Keratinocyte (primary cell): ENCODE measurements around the gene OR6C68. TPM values are rescaled to one million over a fixed set of nuclear protein-coding genes. Genes with fewer than 3 reads are reported as not detected.
"Not testable (repeated sequence)": the region's sequence is repeated elsewhere in the genome, so short reads cannot be mapped to it uniquely, and the experiment has no call there.

Experiments used
- DNase-seq: peaks from one replicate; pipeline ENCODE4 v3.0.0-alpha.2; 2011; ENCODE audit warnings: low read depth, missing footprints, low spot score
- FAIRE-seq: peaks from 2 replicates; lab custom pipeline; 2011; peaks lifted over from hg19 to GRCh38; lab: Jason Lieb, UNC
- H2AFZ ChIP-seq: 2 replicates; pipeline ENCODE4 v1.6.0; 2012; ENCODE audit warnings: low read length, control low read depth, inconsistent platforms; ENCODE audit not compliant: control insufficient read depth
- H3K27ac ChIP-seq: 2 replicates; pipeline ENCODE4 v1.5.1; 2011; ENCODE audit warnings: low read length; ENCODE audit not compliant: control insufficient read depth, insufficient read depth
- H3K27me3 ChIP-seq: 3 replicates; pipeline ENCODE4 v1.6.0; 2011; ENCODE audit warnings: low read length; ENCODE audit not compliant: control insufficient read depth, insufficient read depth; ENCODE audit errors: extremely low read depth
- H3K36me3 ChIP-seq, 2 experiments: 2 replicates in 1 of 2; 3 replicates in 1 of 2; pipeline ENCODE4 v1.5.1; 2011; ENCODE audit warnings: low read length in 2 of 2, mild to moderate bottlenecking in 1 of 2; ENCODE audit not compliant: control insufficient read depth in 2 of 2, insufficient read depth in 2 of 2; ENCODE audit errors: extremely low read depth in 1 of 2
- H3K4me1 ChIP-seq: 3 replicates; pipeline ENCODE4 v1.5.1; 2011; ENCODE audit warnings: low read length; ENCODE audit not compliant: control insufficient read depth, insufficient read depth; ENCODE audit errors: extremely low read depth
- H3K4me2 ChIP-seq: 3 replicates; pipeline ENCODE4 v1.6.0; 2011; ENCODE audit warnings: low read depth, low read length; ENCODE audit not compliant: control insufficient read depth, insufficient read depth; ENCODE audit errors: extremely low read depth
- H3K4me3 ChIP-seq, 3 experiments: fragments of 200-600 bp in 1 of 3; sonication (generic) in 1 of 3; 2 replicates in 2 of 3; 3 replicates in 1 of 3; pipeline ENCODE4 v1.5.1; 2011 to 2016; ENCODE audit warnings: low read length in 3 of 3, mild to moderate bottlenecking in 3 of 3, control low read depth in 2 of 3, inconsistent platforms in 1 of 3, low read depth in 1 of 3, mixed read lengths in 1 of 3, mixed run types in 1 of 3, moderate library complexity in 1 of 3; ENCODE audit not compliant: control insufficient read depth in 2 of 3, insufficient read depth in 2 of 3; ENCODE audit errors: extremely low read depth in 1 of 3
- H3K79me2 ChIP-seq: 2 replicates; pipeline ENCODE4 v1.6.0; 2012; ENCODE audit warnings: low read length; ENCODE audit not compliant: control insufficient read depth, insufficient read depth
- H3K9ac ChIP-seq: 3 replicates; pipeline ENCODE4 v1.6.0; 2011; ENCODE audit warnings: low read length; ENCODE audit not compliant: control insufficient read depth, insufficient read depth; ENCODE audit errors: extremely low read depth
- H3K9me1 ChIP-seq: 3 replicates; pipeline ENCODE4 v1.6.0; 2011; ENCODE audit warnings: low read length; ENCODE audit not compliant: control insufficient read depth, insufficient read depth; ENCODE audit errors: extremely low read depth
- H3K9me3 ChIP-seq: 2 replicates; pipeline ENCODE4 v1.5.1; 2012; ENCODE audit warnings: low read depth, low read length; ENCODE audit not compliant: control insufficient read depth
- H4K20me1 ChIP-seq: 3 replicates; pipeline ENCODE4 v1.6.0; 2011; ENCODE audit warnings: low read length; ENCODE audit not compliant: control insufficient read depth, insufficient read depth; ENCODE audit errors: extremely low read depth
- CTCF ChIP-seq, 3 experiments: IDR thresholded peaks in 1 of 3; conservative IDR thresholded peaks in 1 of 3; optimal IDR thresholded peaks in 1 of 3; 2 replicates in 2 of 3; 3 replicates in 1 of 3; pipeline versions ENCODE3 to v1.5.1; 2011; ENCODE audit warnings: low read length in 3 of 3, mild to moderate bottlenecking in 3 of 3, moderate library complexity in 2 of 3, control low read depth in 1 of 3, inconsistent platforms in 1 of 3; ENCODE audit not compliant: insufficient read depth in 2 of 3; ENCODE audit errors: extremely low read depth in 1 of 3
- EZH2 ChIP-seq: IDR thresholded peaks from one replicate; pipeline ENCODE4 v1.6.1; 2012; ENCODE audit warnings: inconsistent platforms, mild to moderate bottlenecking, low read length, moderate library complexity
- dilution Hi-C: fragments of 300-500 bp; cut with MboI; formaldehyde crosslinking; loops from one replicate; pipeline ENCODE4 v1.7.0; 2020; ENCODE audit warnings: low sequenced_read_pairs; ENCODE audit not compliant: extremely low pct_ligation_motif_present
- polyA plus RNA-seq, 5 experiments: library from polyadenylated mRNA; depleted of rRNA in 3 of 5; stranded (reverse) in 3 of 5; stranded (forward) in 1 of 5; unstranded in 1 of 5; fragments of >200 nt; gene quantifications; 1 replicate in 1 of 5; 2 replicates in 3 of 5; 3 replicates in 1 of 5; pipeline versions ENCODE4 v1.2.1 to v1.2.3, GENCODE V29; 2011 to 2012; ENCODE audit warnings: missing spikeins in 2 of 5, low read depth in 1 of 5, low replicate concordance in 1 of 5

Gene OR6C68
- polyA plus RNA-seq, 1 donor (not counting 4 experiments of a cell fraction or from before 2014, with no cell fraction given) = not detected

GRCh38 chr12:55472264-55472663, 19.9 kb upstream of the OR6C68 start:
- no peak overlapping the region for H3K9ac ChIP-seq
- H3K27me3 ChIP-seq = no peaks in the 10 kb centered on the region
- no peaks in the 10 kb centered on the region for H3K79me2 ChIP-seq
- no peak overlapping the region for H2AFZ ChIP-seq
- H3K36me3 ChIP-seq = no peaks in the 10 kb centered on the region
- no peaks in the 10 kb centered on the region for H4K20me1 ChIP-seq
- no peak overlapping the region for H3K4me2 ChIP-seq
- DNase-seq (no peak), FAIRE-seq (no peak)
- no peak overlapping the region for H3K4me3 ChIP-seq
- H3K9me1 ChIP-seq = no peaks in the 10 kb centered on the region
- dilution Hi-C loops = no loop called here
- no peak overlapping the region for H3K27ac ChIP-seq
- TF ChIP-seq CTCF (optimal IDR thresholded peaks at IDR 0.05 in 1 of 3, IDR thresholded peaks at IDR 0.05 in 1 of 3, conservative IDR thresholded peaks at IDR 0.05 in 1 of 3; ENCODE audit: extremely low read depth in 1 of 3, insufficient read depth in 2 of 3, low read length in 3 of 3) (no peak), EZH2 (no peak)
- no peaks in the 10 kb centered on the region for H3K9me3 ChIP-seq
- no peaks in the 10 kb centered on the region for H3K4me1 ChIP-seq

- dilution Hi-C loops, H3K9ac ChIP-seq, H2AFZ ChIP-seq, H3K9me3 ChIP-seq, H3K4me2 ChIP-seq, H3K4me3 ChIP-seq, H3K79me2 ChIP-seq, DNase-seq, H4K20me1 ChIP-seq, FAIRE-seq, H3K36me3 ChIP-seq, H3K27me3 ChIP-seq, H3K9me1 ChIP-seq, H3K27ac ChIP-seq, H3K4me1 ChIP-seq: not testable (repeated sequence)
Measured at GRCh38 chr12:55479136-55479535, 13.0 kb upstream of the OR6C68 start.

GRCh38 chr12:55484284-55484683, 7.9 kb upstream of the OR6C68 start:
- FAIRE-seq, H3K9ac ChIP-seq: not testable (repeated sequence)

More at GRCh38 chr12:55484284-55484683, 7.9 kb upstream of the OR6C68 start:
- H3K79me2 ChIP-seq, H3K36me3 ChIP-seq, H3K4me3 ChIP-seq, H2AFZ ChIP-seq, H3K4me1 ChIP-seq, DNase-seq, H3K9me3 ChIP-seq, H4K20me1 ChIP-seq, H3K27me3 ChIP-seq, H3K27ac ChIP-seq, H3K9me1 ChIP-seq, dilution Hi-C loops, H3K4me2 ChIP-seq: not testable (repeated sequence)
